Stimulated activated CD8-positive, alpha-beta memory T cell treated with anti-CD3 and anti-CD28 coated beads, Interleukin-7, amount 100 ng/mL, for 4 hours (primary cell): Measurements from ENCODE around the gene HECW1.
"Not testable (repeated sequence)": the region's sequence is repeated elsewhere in the genome, so short reads cannot be mapped to it uniquely, and the experiment has no call there.

ENCODE experiments used
- DNase-seq, 2 donors: peaks; one replicate each; pipeline ENCODE4 v3.0.0-alpha.2; 2020; ENCODE audit warnings: low read depth in 2 of 2

Gene HECW1

GRCh38 chr7:43112459-43112940, at the start of gene HECW1:
Gene HECW1, plus strand, starts transcription at chr7:43112647. Its CDS starts 131,259 bp downstream, at chr7:43243906.
- DNase-seq: no peak

DNA sequence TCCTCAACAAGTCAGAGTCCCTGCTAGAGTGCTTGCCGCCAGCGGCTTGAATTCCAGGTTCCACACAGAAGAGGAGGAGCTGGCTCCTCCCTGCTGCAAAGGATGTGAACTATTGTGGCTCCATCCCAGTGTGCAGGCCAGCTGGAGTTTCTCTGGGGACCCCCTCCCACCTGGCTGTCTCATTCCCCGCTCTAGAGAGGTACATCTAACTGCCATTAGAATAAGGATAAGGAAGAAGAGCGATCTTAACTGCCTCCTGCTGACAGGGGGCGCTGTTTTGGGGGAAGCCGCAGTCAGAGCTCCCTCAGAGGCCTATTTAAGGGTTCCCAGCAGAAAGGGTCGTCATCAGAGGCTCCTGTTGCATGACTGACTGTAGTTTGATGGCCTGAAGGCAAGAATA, 40.8 kb upstream of the HECW1 start:
- DNase-seq: no peak

- DNase-seq: no peak
Observed at GRCh38 chr7:43072530-43072929, 39.9 kb upstream of the HECW1 start.

DNA sequence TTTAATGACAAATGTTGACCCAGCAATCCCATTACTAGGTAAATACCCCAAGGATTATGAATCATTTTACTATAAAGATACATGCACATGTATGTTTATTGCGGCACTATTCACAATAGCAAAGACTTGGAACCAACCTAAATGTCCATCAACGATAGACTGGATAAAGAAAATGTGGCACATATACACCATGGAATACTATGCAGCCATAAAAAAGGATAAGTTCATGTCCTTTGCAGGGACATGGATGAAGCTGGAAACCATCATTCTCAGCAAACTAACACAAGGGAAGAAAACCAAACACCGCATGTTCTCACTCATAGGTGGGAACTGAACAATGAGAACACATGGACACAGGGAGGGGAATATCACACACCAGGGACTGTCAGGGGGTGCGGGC, 38.6 kb upstream of the HECW1 start:
- not testable (repeated sequence) for DNase-seq

GRCh38 chr7:43076189-43076605, 36.2 kb upstream of the HECW1 start:
- no peak for DNase-seq

GRCh38 chr7:43076606-43077005, 35.8 kb upstream of the HECW1 start:
- DNase-seq: no peak

DNA sequence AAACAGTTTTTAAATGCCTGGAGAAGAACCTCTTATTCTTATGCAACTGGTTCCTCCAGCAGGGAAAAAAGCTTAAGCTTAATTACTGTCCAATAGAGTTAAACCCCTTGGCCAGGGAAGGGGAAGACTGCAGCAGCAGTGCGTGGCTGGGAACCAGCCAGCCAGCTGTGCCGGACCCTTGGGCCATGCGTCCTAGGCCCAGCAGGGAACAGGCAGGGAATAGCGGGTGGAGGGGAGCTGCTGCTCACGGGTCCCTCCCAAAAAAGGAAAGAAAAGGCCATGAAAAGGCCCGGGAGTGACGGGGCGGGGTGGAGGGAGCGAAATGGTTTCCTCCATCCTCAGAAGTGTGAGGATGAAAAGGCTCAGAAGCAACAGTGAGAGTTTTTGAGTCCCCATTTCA, 35.2 kb upstream of the HECW1 start:
- no peak for DNase-seq

DNA sequence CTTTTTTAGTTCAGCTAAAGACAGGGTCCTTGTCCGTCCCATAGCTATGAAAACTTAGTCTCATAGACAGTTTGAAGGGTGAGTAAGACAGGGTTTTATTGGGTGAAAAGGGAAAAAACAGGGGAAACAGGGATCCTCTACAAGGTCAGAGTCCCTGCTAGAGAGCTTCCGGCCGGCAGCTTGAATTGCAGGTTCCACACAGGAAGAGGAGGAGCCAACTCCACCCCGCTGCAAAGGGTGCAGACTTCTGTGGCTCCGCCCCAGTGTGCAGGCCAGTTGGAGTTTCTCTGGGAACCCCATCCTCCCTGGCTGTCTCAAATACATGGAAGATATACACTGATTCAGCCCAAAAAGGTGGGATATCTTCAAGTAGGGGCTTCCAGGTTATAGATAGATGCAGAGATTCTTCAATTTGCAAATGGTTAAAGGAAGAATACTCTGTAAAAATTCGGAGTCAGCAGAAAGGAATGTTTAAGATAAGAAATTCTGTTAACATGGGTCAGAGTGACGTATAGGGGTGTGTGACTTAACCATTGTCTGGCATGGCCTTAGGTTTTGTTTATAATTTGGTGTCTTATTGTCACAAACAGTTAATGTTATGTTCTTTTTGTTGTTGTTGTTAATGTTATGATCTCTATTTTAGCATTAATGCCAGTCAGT, 34.6 kb upstream of the HECW1 start:
- no peak for DNase-seq

- DNase-seq: no peak
Observed at GRCh38 chr7:43078794-43079193, 33.7 kb upstream of the HECW1 start.

DNA sequence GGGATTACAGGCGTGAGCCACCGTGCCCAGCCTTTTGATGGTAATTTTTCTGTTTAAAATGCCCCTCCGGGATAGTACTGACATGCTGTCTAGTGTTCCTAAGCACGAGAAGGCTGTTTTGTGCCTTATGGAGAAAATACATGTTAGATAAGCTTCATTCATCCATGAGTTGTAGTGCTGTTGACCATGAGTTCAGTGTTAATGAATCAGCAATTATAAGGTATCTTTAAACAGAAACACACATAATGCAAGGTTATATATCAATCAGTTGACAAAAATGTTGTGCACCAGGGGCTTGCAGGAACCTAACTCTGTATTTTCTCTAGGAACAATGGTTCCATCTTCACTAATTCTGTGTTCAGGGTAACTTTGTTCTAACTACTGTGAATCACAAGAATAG, 30.8 kb upstream of the HECW1 start:
- DNase-seq: no peak

DNA sequence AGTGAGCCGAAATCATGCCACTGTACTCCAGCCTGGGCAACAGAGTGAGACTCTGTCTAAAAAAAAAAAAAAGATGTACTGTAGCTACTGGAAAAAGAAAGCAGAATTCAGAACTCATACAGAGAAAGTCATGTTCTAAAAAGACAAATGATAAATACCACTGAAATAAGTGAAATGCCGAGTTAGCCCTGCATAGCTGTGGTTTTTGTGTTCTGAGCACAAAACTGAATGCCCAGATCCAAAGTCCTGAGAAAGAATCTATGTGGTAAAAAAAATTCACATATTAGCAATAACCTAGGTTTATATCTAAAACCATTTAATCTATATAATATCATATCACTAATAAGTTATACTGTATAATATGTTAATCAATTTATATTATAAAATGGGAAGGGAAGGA, 29.3 kb upstream of the HECW1 start:
- no peak for DNase-seq

DNA sequence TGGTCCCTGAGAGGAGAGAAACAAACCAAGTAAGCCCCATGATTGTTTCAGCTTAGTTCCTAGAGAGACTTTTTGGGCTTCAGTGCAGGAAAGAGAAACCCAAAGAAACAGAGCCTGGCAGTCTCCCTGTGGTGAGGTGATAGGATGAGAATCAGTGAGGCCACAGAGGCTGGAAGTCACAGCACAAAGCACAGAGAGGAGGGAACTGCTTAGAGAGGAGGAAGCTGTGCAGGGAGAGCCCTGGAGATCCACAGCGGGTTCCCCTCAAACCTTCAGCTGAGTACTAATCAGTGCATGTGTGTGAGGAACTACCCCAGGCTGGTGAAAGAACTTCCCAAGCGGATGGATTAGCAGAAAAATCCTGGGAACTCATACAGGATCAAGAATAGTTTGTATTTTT, 27.4 kb upstream of the HECW1 start:
- DNase-seq: no peak

DNA sequence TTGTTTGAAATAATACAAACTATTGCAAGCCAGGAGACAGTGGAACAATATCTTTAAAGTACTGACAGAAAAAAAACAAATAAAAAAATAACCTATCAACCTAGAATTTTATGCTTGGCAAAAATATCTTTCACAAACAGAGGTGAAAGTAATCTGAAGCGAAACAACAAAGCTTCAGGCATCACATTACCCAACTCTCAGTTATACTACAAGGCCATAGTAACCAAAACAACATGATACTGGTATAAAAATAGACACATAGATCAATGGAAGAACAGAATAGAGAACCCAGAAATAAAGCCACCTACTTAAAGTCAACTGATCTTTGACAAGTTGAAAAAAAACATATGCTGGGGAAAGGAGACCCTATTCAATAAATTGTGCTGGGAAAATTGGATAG, 26.5 kb upstream of the HECW1 start:
- DNase-seq: no peak

DNA sequence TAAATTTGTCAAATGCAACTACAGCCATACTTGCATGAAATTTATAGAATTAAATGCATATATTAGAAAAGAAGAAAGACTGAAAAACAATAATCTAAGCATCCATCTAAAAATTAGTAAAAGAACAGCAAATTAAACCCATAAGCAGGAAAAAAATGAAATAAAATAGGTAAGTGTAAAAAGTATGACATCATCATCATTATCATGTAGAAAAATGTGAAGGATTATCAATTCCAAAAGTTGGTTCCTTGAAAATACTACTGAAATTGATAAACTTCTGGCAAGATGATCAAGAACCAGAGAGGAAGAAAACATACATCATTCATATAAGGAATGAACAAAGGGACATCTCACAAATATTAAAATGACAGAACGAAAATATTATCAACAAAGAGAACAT, 19.6 kb upstream of the HECW1 start:
- DNase-seq: no peak

DNA sequence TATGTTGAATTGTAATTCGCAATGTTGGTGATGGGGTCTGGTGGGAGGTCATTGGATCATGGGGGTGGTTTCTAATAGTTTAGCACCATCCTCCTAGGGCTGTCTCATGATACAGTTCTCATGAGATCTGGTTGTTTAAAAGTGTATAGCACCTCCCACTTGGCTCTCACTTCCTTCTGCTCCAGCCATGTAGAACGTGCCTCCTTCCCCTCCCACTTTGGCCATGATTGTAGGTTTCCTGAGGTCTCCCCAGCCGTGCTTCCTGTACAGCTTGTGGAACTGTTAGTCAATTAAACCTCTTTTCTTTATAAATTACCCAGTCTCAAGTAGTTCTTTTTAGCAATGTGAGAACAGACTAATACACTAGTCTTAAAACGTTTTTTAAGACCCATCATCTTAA, 15.6 kb upstream of the HECW1 start:
- no peak for DNase-seq

DNA sequence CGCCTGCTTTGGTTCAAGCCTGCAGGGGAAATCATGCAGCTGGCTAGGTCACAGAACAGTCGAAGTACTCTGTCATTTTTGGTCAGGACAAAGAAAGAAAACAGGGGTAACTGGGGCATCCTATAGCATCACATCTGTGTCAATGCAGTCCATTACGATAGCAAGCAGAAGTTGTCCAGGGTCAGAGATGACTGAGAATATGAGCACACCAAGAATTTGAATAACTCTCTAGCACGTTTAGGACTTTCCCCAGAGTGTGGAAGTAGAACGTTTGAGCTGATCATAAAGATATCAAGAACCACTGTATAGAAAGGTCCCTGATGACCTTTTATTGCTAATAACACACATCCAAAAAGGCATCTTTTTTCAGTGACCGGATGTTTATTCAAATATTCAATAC, 12.7 kb upstream of the HECW1 start:
- DNase-seq: no peak

- no peak for DNase-seq
Observed at GRCh38 chr7:43104874-43105520, 7.5 kb upstream of the HECW1 start.

DNA sequence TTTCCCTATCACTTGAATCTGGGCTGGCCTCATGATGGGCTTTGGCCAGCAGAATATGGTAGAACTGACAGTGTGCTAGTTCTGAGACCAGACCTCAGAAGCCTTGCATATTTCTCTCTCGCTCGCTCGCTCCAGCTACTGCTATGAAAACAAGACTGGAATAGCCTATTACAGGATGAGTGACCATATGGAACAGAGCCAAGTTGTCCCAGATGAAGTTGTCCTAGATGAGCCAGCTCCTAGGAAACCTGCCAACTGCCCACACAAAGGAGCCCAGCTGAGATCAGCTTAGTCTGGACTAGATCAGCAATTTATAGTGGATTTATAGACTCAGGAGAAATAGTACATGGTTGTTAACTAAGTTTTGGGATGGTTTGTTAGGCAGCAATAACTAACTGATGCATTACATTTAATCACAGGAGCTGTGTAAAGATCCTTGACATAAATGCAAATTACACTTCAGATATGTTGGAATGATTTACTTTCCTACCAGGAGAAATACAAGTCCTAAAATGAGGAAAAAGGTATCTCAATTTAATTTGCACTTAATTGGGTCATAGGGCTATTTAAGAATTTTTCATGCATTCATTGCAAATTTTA, 6.8 kb upstream of the HECW1 start:
- no peak for DNase-seq

GRCh38 chr7:43108255-43109011, 4.0 kb upstream of the HECW1 start:
- DNase-seq: no peak

DNA sequence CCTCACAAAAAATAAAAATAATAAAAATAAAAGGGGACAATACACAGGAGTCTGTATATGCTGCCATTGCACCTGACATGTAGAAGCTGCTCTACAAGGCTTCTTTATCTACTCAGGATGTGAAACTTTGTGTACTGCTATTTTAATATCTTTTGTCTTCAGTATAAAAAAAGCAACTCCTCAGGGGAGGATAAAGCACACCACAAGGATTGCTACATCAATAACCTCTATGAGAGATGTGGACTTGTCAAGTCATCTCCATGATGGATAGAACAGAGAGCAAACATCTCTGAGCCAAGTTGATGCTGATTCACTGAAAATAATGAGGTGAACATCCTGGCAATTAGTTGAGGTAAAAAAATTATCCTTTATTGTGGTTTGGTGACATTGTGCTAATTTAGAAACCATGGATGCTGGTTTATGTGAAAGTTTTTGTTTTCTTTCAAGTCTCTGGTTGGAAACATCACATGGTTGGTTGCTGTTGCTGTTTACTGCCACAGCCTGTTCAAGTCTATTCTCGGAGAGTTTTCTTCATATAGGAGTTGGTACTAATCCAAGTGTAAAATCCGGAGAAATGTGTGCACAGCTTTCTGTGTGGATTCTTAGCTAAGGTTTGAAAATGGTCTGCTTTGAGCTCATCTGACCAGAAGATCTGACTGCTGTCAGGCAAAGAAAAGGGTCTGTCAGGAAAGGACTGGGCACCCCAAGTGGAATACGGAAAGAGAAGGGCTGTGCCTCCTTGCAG, 1.5 kb upstream of the HECW1 start:
- DNase-seq: no peak

DNA sequence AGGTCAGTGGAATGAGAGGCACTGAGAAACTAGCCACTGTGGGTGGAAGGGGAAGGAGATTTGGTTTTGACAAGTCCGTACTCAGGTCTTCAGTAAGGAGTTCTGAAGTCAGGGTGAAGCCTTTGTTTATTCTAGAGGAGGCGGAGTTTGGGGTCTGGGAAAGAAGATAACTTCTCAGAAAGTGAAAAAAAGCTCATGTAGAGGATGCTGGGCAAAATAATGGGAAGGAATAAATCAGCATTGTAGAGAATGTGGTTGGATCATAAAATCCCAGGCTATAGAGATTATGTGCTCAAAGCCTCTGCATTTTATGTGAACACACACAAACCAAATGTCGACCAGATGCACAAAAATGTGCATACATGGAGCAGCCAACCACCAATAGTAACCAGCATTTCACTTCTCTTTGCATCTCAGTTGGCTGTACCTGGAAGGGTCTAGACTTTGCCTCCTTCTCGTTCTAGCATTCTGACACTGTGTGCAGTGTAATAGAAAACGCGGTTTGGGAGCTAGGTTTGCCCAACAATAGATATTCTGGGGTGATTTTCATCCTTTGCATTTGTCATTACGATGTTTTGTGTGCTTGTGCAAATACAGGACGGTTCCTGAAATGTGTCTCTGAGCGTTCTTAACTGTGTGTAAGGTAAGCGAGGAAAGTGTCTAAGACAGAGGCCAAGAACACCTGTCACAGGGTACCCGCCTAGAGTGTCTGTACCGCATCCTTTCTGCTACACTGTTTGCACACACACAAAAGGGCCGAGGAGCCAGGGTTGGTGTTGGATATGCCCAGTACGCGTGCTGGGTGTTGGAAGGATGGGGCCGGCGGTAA, 603 bp upstream of the HECW1 start:
- no peak for DNase-seq
